Measurements from ENCODE around the gene PIAS4. TPM values are rescaled to one million over a fixed set of nuclear protein-coding genes. Genes with fewer than 3 reads are reported as not detected.

Gene PIAS4
- total RNA-seq, 2 donors from 2014 or later, result 10.9 to 11.4 TPM

DNA sequence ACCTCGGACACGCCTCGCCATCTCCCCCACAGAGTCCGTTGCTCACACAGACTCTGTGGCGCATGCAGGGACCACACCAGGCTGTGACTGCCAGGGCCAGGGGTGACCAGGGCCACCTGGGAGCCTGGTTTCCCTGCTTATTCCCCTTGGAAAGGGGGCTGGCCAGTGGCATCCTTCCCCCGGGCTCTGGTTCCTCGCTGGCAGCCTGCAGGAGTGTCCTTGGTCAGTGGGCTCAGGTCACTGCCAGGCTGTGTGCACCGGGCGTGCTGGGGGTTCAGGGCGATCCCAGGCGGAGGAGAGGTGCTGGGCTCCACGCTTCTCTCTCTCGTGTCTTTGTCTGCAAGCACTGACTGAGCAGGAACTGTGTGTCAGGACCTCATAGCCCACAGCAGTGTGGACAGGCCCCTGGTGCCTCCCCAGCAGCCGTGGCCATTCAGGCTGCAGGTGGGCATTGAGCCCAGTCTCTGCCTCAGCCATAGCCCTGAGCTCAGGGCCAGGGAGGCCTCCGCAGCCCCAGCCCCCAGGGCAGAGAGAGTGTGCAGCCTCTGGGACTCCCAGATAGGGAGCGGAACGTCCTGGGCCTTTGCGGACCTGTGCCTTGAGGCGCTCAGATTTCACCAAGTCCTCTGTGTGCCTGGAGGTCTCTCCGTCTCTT is 6.5 kb downstream of the PIAS4 start:
- Histone ChIP-seq H3K36me3 (peaks cover 28% of the 10 kb centered on the region), H3K9me3 (no peaks in the 10 kb centered on the region), H3K27me3 (no peaks in the 10 kb centered on the region), H3K27ac (peak overlapping the region in 1 of 2 donors; percentile 66), H3K4me1 (peaks cover 0 to 63% of the 10 kb centered on the region in 2 donors), H3K4me3 (no peak overlapping the region)
- TF ChIP-seq CTCF (IDR thresholded peaks at IDR 0.05), result no peak
- DNase-seq (ENCODE audit: low spot score), result no peak

- Histone ChIP-seq H3K27me3 (no peaks in the 10 kb centered on the region), H3K4me3 (peak overlapping the region in 1 of 2 donors; percentile 27), H3K36me3 (peaks cover 28% of the 10 kb centered on the region), H3K4me1 (peaks cover 0 to 55% of the 10 kb centered on the region in 2 donors), H3K27ac (peak overlapping the region; percentile 44 to 66), H3K9me3 (no peaks in the 10 kb centered on the region)
- TF ChIP-seq CTCF (IDR thresholded peaks at IDR 0.05), result no peak
- no peak for DNase-seq (ENCODE audit: low spot score)
Measured at GRCh38 chr19:4014541-4015491, 7.3 kb downstream of the PIAS4 start.

GRCh38 chr19:4015705-4016402 is 8.3 kb downstream of the PIAS4 start:
- no peak for DNase-seq (ENCODE audit: low spot score)

GRCh38 chr19:4016486-4016885 is 8.9 kb downstream of the PIAS4 start:
- TF ChIP-seq CTCF (IDR thresholded peaks at IDR 0.05), result no peak
- Histone ChIP-seq H3K4me3 (no peak overlapping the region), H3K9me3 (no peaks in the 10 kb centered on the region), H3K36me3 (peaks cover 28% of the 10 kb centered on the region), H3K4me1 (peaks cover 0 to 38% of the 10 kb centered on the region in 2 donors), H3K27ac (peak overlapping the region; percentile 44 to 66), H3K27me3 (no peaks in the 10 kb centered on the region)
- DNase-seq (ENCODE audit: low spot score), result no peak

More at GRCh38 chr19:4015705-4016402, 8.3 kb downstream of the PIAS4 start:
- Histone ChIP-seq H3K9me3 (no peaks in the 10 kb centered on the region), H3K4me1 (peaks cover 0 to 44% of the 10 kb centered on the region in 2 donors), H3K36me3 (peaks cover 28% of the 10 kb centered on the region), H3K4me3 (peak overlapping the region in 1 of 2 donors; percentile 27), H3K27me3 (no peaks in the 10 kb centered on the region), H3K27ac (peak overlapping the region; percentile 44 to 66)
- no peak for TF ChIP-seq CTCF (IDR thresholded peaks at IDR 0.05)

- no peak for DNase-seq (ENCODE audit: low spot score)
- peaks cover 31% of the 10 kb centered on the region for H3K36me3 ChIP-seq
- no peak for TF ChIP-seq CTCF (IDR thresholded peaks at IDR 0.05)
- H3K27ac ChIP-seq, result no peak overlapping the region
- H3K27me3 ChIP-seq, result no peaks in the 10 kb centered on the region
- H3K9me3 ChIP-seq, result peaks cover 0 to 3% of the 10 kb centered on the region in 2 donors
- H3K4me3 ChIP-seq, result no peak overlapping the region
- peaks cover 0 to 36% of the 10 kb centered on the region in 2 donors for H3K4me1 ChIP-seq
Measured at GRCh38 chr19:4016903-4017638, 9.5 kb downstream of the PIAS4 start.

Measured in right atrium auricular region (tissue), 2 donors.